Activated CD4-positive, CD25-positive, alpha-beta regulatory T cell treated with anti-CD3 and anti-CD28 coated beads, Interleukin-2, amount 50 U/mL, for 16 hours (primary cell): ENCODE results near the gene USP8.
"Not testable (repeated sequence)": the region's sequence is repeated elsewhere in the genome, so short reads cannot be mapped to it uniquely, and the experiment has no call there.

Experiments used
- DNase-seq: peaks from one replicate; pipeline ENCODE4 v3.0.0-alpha.2; 2020; ENCODE audit warnings: low read depth, low spot score

USP8 gene

GRCh38 chr15:50424066-50424890 is at the start of gene USP8:
USP8 (plus strand) TSS chr15:50424405; CDS start chr15:50439074, 14,669 bp downstream.
- peak; percentile 86 for DNase-seq

GRCh38 chr15:50377867-50378751 is 46.1 kb upstream of the USP8 start:
- DNase-seq: no peak

GRCh38 chr15:50378776-50379175 is 45.4 kb upstream of the USP8 start:
- no peak for DNase-seq

GRCh38 chr15:50379413-50379812 is 44.8 kb upstream of the USP8 start:
- DNase-seq: not testable (repeated sequence)

GRCh38 chr15:50380089-50380488 is 44.1 kb upstream of the USP8 start:
- no peak for DNase-seq

GRCh38 chr15:50381438-50381837 is 42.8 kb upstream of the USP8 start:
- DNase-seq: no peak

GRCh38 chr15:50382408-50382807 is 41.8 kb upstream of the USP8 start:
- not testable (repeated sequence) for DNase-seq

GRCh38 chr15:50390554-50391264 is 33.5 kb upstream of the USP8 start:
- no peak for DNase-seq

- not testable (repeated sequence) for DNase-seq
These were observed 32.6 kb upstream of the USP8 start for GRCh38 chr15:50391561-50391960.

- no peak for DNase-seq
These were observed 12.3 kb upstream of the USP8 start for GRCh38 chr15:50411870-50412269.

GRCh38 chr15:50414624-50415023 is 9.6 kb upstream of the USP8 start:
- no peak for DNase-seq

GRCh38 chr15:50415752-50416404 is 8.3 kb upstream of the USP8 start:
- no peak for DNase-seq

GRCh38 chr15:50416890-50417289 is 7.3 kb upstream of the USP8 start:
- DNase-seq: no peak

GRCh38 chr15:50418041-50418583 is 6.1 kb upstream of the USP8 start:
- no peak for DNase-seq

GRCh38 chr15:50425219-50425618 is 1.0 kb downstream of the USP8 start:
- DNase-seq: no peak

GRCh38 chr15:50425678-50426246 is 1.6 kb downstream of the USP8 start:
- DNase-seq: not testable (repeated sequence)

GRCh38 chr15:50426428-50426827 is 2.2 kb downstream of the USP8 start:
- DNase-seq: no peak

GRCh38 chr15:50431204-50431603 is 7.0 kb downstream of the USP8 start:
- no peak for DNase-seq

GRCh38 chr15:50432230-50432629 is 8.0 kb downstream of the USP8 start:
- DNase-seq: no peak

GRCh38 chr15:50435772-50436171 is 11.6 kb downstream of the USP8 start:
- DNase-seq: no peak

GRCh38 chr15:50438251-50438650 is 14.0 kb downstream of the USP8 start:
- no peak for DNase-seq
